ENCODE results near the gene OR10P1.

OR10P1 gene

DNA sequence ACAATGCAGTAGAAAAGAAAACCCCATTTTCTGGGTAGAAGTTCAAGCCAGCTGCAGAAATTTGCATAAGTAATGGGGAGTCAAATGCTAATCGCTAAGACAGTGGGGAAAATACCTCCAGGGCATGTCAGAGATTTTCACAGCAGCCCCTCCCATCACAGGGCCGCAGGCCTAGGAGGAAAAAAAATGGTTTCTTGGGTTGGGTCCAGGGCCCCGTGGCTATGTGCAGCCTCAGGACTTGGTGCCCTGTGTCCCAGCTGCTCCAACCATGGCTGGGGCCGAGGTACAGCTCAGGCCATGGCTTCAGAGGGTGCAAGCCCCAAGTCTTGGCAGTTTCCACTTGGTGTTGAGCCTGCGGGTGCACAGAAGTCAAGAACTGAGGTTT is 14.6 kb downstream of the OR10P1 start:
- no peak for DNase-seq (ENCODE audit: low read depth in 2 of 2)

DNA sequence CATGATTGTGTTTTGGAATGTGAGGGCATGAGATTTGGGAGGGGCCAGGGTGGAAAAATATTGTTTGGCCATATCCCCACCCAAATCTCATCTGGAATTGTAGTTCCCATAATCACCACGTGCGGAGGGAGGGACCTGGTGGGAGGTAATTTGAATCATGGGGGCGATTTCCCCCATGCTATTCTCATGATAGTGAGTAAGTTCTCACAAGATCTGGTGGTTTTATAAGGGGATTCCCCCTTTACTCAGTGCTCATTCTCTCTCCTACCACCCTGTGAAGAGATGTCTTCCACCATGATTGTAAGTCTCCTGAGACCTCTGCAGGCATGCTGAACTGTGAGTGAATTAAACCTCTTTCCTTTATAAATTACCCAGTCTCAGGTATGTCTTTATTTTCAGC is 15.7 kb downstream of the OR10P1 start:
- DNase-seq (ENCODE audit: low read depth in 2 of 2): no peak

DNA sequence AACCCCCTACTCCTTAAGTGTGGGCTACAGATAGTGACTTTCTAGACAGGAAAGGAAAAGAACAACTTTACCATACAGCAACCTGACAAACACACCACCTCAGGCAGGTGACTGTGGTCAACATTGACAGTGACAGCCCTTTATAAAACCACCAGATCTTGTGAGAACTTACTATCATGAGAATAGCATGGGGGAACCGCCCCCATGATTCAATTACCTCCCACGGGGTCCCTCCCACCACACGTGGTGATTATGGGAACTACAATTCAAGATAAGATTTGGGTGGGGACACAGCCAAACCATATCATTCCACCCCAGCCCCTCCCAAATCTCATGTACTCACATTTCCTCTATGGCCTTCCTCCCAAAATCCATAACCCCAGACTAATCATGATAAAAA is 16.3 kb downstream of the OR10P1 start:
- DNase-seq (ENCODE audit: low read depth in 2 of 2): no peak

- DNase-seq (ENCODE audit: low read depth in 2 of 2): no peak
Measured at GRCh38 chr12:55654511-55655214, 18.0 kb downstream of the OR10P1 start.

DNA sequence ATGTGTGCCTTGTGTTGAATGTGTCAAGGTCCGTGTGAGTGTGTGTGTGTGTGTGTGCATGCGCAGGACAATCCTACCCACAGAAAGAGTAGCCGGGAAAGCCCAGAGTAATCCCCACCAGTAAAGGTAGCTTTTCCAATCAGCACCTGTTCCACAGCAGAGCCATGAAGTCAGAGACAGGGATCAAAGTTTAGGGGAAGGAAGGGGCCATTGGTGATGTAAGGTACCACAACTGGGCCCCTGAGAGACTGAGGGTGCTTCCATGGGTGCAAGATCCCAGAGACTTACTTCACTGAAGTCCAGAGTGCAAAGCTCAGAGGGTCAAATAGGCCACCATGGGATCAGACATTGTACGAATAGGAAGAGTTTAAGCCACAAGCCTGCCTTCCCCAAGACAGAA is 20.5 kb downstream of the OR10P1 start:
- no peak for DNase-seq (ENCODE audit: low read depth in 2 of 2)

- no peak for DNase-seq (ENCODE audit: low read depth in 2 of 2)
Measured at GRCh38 chr12:55658212-55658611, 21.5 kb downstream of the OR10P1 start.

DNA sequence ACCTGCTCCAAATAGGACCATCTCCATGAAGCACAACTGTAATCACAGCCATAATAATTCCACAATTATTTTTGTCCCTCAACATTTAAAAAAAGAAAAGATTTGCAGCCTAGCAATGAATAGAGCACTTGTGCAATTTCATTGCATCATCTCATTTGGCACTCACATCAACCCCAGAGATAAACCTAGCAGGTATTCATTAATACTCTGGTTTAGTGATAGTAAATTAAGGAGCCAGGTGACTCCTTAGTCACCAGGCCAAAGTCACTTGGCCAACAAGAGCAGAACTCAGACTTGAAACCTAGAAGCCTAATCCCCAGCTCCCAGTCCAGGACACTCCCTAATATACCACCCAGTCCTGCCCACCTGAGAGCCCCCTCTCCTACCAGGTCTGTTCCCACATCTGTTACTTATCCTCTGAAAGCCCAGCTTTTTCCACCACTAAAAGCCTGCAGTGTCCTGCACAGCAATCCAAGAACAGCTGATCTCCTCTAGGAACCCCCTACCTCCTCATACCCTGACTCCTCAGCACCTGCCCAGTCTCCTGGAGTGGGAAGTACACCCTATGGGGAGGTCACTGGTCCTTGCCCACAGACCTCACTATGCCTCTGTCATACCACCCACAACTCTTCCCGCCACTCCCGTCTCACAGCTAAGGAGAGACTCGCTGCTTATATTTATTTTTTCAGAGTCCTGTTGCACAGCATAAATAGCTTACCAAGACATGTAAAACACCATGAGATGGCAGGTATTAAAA is 22.1 kb downstream of the OR10P1 start:
- DNase-seq (ENCODE audit: low read depth in 2 of 2): no peak

GRCh38 chr12:55659486-55660385 is 23.0 kb downstream of the OR10P1 start:
- DNase-seq (ENCODE audit: low read depth in 2 of 2): no peak

- DNase-seq (ENCODE audit: low read depth in 2 of 2): no peak
Measured at GRCh38 chr12:55663391-55663790, 26.7 kb downstream of the OR10P1 start.

DNA sequence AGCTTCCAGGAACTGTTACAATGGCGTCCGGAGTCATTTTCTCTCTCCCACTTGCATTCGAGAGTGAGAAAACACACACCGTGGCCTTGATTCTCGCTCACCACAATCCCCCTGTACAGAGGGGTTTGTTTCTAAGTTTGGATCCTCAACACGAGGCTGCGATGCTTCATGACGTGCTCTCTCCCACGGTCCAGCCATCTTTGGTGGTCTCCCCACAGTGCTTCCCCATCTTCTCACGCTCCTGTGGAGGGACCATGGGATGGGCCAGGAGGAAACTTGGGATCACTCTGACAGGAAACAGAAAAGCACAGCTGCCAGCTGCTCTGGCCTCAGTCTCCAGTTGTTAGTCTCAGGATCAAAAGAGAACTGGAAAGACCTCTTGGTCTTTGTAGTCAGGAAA is 28.1 kb downstream of the OR10P1 start:
- no peak for DNase-seq (ENCODE audit: low read depth in 2 of 2)

DNA sequence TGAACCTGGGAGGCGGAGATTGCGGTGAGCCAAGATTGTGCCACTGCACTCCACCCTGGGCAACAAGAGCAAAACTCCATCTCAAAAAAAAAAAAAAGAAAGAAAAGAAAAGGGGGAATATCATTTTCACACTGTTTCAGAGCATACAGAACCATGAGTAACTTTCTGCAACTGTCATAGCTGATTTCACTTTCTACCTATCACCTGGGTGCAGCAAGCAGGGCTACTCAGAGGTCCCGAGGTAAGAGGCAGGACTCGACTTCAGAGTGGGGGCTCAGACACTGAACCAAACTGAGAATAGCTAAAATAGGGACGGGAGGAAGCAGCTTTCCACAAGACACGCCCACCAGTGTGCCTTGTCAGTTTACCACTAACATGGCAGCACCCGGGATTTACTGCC is 29.8 kb downstream of the OR10P1 start:
- no peak for DNase-seq (ENCODE audit: low read depth in 2 of 2)

DNA sequence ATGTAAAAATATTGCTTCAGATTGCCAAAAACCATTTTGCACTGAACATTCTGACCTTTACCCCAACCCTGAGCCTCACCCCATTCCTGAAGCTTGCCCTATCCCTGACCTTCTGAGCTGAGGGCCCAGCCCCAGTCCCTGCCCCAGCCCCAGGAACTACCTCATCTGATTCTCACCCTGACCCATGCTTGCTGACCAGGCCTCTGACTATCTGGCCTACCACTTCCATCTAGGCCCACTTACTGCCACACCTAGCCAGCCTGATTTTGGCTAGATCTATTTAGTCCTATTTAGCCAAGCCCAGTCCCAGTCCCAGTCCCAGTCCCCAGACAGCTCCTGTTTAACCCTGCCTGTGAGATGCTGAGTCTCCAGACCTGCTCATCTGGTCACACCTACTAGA is 33.6 kb downstream of the OR10P1 start:
- DNase-seq (ENCODE audit: low read depth in 2 of 2): no peak

DNA sequence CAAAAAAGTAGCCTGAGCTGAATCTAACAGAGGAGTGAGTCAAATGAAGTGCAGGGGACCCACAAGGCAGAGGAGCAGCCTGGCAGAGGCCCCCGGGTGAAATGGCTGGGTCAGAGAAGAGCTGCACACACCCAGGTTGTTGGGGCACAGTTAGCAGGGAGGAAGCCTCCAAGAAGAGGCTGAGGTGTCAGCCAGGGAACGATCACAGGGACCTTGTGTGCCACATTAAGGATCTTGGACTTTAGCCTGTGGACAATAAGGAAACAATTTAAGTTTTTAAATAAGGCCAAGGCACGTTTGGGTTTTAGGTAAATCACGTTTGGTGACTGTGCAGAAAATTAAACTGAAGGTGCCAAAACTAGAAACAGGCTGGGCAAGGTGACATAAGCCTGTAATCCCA is 35.1 kb downstream of the OR10P1 start:
- DNase-seq (ENCODE audit: low read depth in 2 of 2): no peak

DNA sequence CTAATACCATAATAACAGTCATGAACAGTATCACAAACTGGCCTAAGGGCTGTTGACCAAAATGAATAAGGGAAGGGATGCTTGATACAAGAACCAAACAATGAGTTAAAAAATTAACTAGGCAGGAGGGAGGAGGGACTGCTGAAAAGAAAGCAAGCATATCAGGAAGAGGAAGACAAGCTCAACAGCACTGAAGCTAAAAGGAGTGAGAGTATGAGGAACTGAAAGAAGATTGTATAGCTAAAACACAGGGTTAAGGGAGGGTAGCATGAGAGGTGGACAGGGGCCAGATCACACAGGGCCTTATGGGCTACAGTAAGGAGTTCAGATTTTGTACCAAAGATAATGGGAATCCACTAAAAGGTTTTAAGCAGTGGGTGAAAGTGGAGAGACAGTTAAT is 36.9 kb downstream of the OR10P1 start:
- no peak for DNase-seq (ENCODE audit: low read depth in 2 of 2)

- no peak for DNase-seq (ENCODE audit: low read depth in 2 of 2)
Measured at GRCh38 chr12:55675666-55676065, 39.0 kb downstream of the OR10P1 start.

GRCh38 chr12:55676707-55677106 is 40.0 kb downstream of the OR10P1 start:
- no peak for DNase-seq (ENCODE audit: low read depth in 2 of 2)

DNA sequence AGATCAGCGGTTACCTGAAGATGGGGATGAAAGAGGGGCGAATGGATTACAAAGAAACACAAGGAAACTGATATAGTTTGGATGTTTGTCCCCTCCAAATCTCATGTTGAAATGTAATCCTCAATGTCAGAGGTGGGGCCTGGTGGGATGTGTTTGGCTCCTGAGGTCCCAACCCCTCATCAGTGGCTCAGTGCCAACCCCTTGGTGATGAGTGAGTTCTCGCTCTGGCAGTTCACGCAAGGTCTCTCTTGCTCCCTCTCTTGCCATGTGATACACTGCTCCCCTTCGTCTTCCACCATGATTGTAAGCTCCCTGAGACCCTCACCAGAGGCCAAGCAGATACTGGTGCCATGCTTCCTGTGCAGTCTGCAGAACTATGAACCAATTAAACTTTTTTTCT is 43.0 kb downstream of the OR10P1 start:
- DNase-seq (ENCODE audit: low read depth in 2 of 2): no peak

DNA sequence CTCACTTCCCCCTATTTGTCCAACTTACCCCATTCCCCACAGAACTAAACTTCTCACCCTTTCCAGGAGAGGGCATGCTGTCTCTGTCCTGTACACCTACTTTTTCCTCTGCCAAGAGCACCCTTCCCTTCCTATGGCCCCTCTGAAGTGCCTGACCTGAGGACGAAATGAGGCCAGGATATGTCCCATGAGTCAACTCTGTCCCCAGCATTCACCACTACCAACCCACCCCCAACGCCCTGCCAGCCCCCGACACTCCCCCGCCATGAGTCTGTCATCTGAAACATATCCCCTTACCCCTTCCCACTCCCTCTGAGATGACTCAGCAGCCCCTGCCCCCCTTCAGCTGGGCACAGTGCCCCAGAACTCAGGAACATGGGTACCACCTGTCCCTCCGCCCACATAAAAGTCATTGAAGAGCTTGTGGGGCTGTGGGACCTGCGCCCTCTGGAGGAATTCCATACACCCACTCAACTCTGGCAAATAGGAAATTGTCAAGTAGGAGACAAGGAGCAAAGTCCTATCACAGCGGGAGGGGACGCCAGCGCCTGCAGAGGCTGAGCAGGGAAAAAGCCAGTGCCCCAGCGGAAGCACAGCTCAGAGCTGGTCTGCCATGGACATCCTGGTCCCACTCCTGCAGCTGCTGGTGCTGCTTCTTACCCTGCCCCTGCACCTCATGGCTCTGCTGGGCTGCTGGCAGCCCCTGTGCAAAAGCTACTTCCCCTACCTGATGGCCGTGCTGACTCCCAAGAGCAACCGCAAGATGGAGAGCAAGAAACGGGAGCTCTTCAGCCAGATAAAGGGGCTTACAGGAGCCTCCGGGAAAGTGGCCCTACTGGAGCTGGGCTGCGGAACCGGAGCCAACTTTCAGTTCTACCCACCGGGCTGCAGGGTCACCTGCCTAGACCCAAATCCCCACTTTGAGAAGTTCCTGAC is 44.7 kb downstream of the OR10P1 start:
- DNase-seq (ENCODE audit: low read depth in 2 of 2): no peak

DNA sequence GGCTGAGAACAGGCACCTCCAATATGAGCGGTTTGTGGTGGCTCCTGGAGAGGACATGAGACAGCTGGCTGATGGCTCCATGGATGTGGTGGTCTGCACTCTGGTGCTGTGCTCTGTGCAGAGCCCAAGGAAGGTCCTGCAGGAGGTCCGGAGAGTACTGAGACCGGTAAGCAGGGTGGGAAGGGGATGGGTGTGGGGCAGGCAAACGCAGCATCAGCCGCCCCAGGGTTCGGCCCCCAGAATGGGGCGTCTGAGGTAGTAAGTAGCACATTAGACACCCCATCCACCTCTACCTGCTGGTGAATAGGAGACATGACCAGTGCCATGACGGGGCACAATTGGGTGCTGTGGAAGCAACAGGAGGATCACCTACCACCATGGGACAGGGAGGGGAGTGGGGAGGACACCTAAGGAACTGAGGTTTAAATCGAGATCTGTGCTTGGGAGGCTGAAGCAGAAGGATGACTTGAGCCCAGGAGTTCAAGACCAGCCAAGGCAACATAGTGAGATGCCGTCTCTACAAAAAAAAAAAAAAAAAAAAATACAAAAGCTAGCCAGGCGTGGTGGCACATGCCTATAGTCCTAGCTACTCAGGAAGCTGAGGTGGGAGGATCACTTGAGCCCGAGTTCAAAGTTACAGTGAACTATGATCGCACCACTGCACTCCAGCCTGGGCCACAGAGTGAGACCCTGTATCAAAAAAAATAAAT is 45.5 kb downstream of the OR10P1 start:
- no peak for DNase-seq (ENCODE audit: low read depth in 2 of 2)

GRCh38 chr12:55683676-55684075 is 47.0 kb downstream of the OR10P1 start:
- DNase-seq (ENCODE audit: low read depth in 2 of 2): no peak

Measured in stimulated activated CD8-positive, alpha-beta memory T cell treated with anti-CD3 and anti-CD28 coated beads, Interleukin-7, amount 100 ng/mL, for 1 hour (primary cell).